Measurements from ENCODE around the gene QSER1.

Gene QSER1

GRCh38 chr11:33015621-33016551 is 123.3 kb downstream of the QSER1 start, which contains the start of gene DEPDC7:
TSS of gene DEPDC7 (plus strand) at chr11:33015878. CDS start at chr11:33015956, 78 bp downstream.
- TF ChIP-seq CTCF (IDR thresholded peaks at IDR 0.05; ENCODE audit: poor library complexity, severe bottlenecking) = no peak
- Histone ChIP-seq H3K9me3 (ENCODE audit: severe bottlenecking) (no peaks in the 10 kb centered on the region), H3K4me1 (ENCODE audit: insufficient read depth, poor library complexity, severe bottlenecking) (peaks cover 19% of the 10 kb centered on the region), H3K27me3 (ENCODE audit: insufficient read depth, poor library complexity, severe bottlenecking) (no peaks in the 10 kb centered on the region), H3K4me3 (ENCODE audit: severe bottlenecking) (peak within 1 kb of the TSS; percentile 56), H3K27ac (ENCODE audit: poor library complexity, severe bottlenecking) (peak within 1 kb of the TSS; percentile 69), H3K36me3 (ENCODE audit: low read depth) (no peaks in the 10 kb centered on the region)
- ATAC-seq (ENCODE audit: low read depth) (peak; percentile 70), DNase-seq (ENCODE audit: low spot score) (peak; percentile 87)

GRCh38 chr11:33016654-33017053 is 124.0 kb downstream of the QSER1 start:
- DNase-seq (ENCODE audit: low spot score) = no peak
- Histone ChIP-seq H3K4me3 (ENCODE audit: severe bottlenecking) (peak overlapping the region; percentile 56), H3K27ac (ENCODE audit: poor library complexity, severe bottlenecking) (peak overlapping the region; percentile 69), H3K9me3 (ENCODE audit: severe bottlenecking) (no peaks in the 10 kb centered on the region), H3K36me3 (ENCODE audit: low read depth) (no peaks in the 10 kb centered on the region), H3K4me1 (ENCODE audit: insufficient read depth, poor library complexity, severe bottlenecking) (peaks cover 12% of the 10 kb centered on the region), H3K27me3 (ENCODE audit: insufficient read depth, poor library complexity, severe bottlenecking) (no peaks in the 10 kb centered on the region)
- no peak for TF ChIP-seq CTCF (IDR thresholded peaks at IDR 0.05; ENCODE audit: poor library complexity, severe bottlenecking)
- ATAC-seq (ENCODE audit: low read depth) = no peak

- peak overlapping the region; percentile 56 for H3K4me3 ChIP-seq (ENCODE audit: severe bottlenecking)
- H3K9me3 ChIP-seq (ENCODE audit: severe bottlenecking) = no peaks in the 10 kb centered on the region
- no peaks in the 10 kb centered on the region for H3K36me3 ChIP-seq (ENCODE audit: low read depth)
- ATAC-seq (ENCODE audit: low read depth) (peak; percentile 21; the same call in 2 of the 3 replicates), DNase-seq (ENCODE audit: low spot score) (no peak)
- peaks cover 4% of the 10 kb centered on the region for H3K4me1 ChIP-seq (ENCODE audit: insufficient read depth, poor library complexity, severe bottlenecking)
- no peaks in the 10 kb centered on the region for H3K27me3 ChIP-seq (ENCODE audit: insufficient read depth, poor library complexity, severe bottlenecking)
- H3K27ac ChIP-seq (ENCODE audit: poor library complexity, severe bottlenecking) = peak overlapping the region; percentile 69
- no peak for TF ChIP-seq CTCF (IDR thresholded peaks at IDR 0.05; ENCODE audit: poor library complexity, severe bottlenecking)
These were observed 124.9 kb downstream of the QSER1 start for GRCh38 chr11:33017478-33017877.

- TF ChIP-seq CTCF (IDR thresholded peaks at IDR 0.05; ENCODE audit: poor library complexity, severe bottlenecking) = no peak
- H3K27ac ChIP-seq (ENCODE audit: poor library complexity, severe bottlenecking) = peak overlapping the region; percentile 69
- no peak for DNase-seq (ENCODE audit: low spot score)
These were observed 125.4 kb downstream of the QSER1 start for GRCh38 chr11:33017965-33018364.

GRCh38 chr11:33018840-33019239 is 126.2 kb downstream of the QSER1 start:
- TF ChIP-seq CTCF (IDR thresholded peaks at IDR 0.05; ENCODE audit: poor library complexity, severe bottlenecking) = no peak
- no peak overlapping the region for H3K27ac ChIP-seq (ENCODE audit: poor library complexity, severe bottlenecking)
- no peak for DNase-seq (ENCODE audit: low spot score)
- H3K9me3 ChIP-seq (ENCODE audit: severe bottlenecking) = no peaks in the 10 kb centered on the region
- no peak overlapping the region for H3K4me3 ChIP-seq (ENCODE audit: severe bottlenecking)
- H3K27me3 ChIP-seq (ENCODE audit: insufficient read depth, poor library complexity, severe bottlenecking) = no peaks in the 10 kb centered on the region
- ATAC-seq (ENCODE audit: low read depth) = no peak
- peaks cover 4% of the 10 kb centered on the region for H3K4me1 ChIP-seq (ENCODE audit: insufficient read depth, poor library complexity, severe bottlenecking)
- H3K36me3 ChIP-seq (ENCODE audit: low read depth) = no peaks in the 10 kb centered on the region

More at GRCh38 chr11:33017965-33018364, 125.4 kb downstream of the QSER1 start:
- peaks cover 4% of the 10 kb centered on the region for H3K4me1 ChIP-seq (ENCODE audit: insufficient read depth, poor library complexity, severe bottlenecking)
- no peak for ATAC-seq (ENCODE audit: low read depth)
- no peaks in the 10 kb centered on the region for H3K27me3 ChIP-seq (ENCODE audit: insufficient read depth, poor library complexity, severe bottlenecking)
- H3K4me3 ChIP-seq (ENCODE audit: severe bottlenecking) = peak overlapping the region; percentile 56
- no peaks in the 10 kb centered on the region for H3K36me3 ChIP-seq (ENCODE audit: low read depth)
- no peaks in the 10 kb centered on the region for H3K9me3 ChIP-seq (ENCODE audit: severe bottlenecking)

Data from RWPE2 (cell line).